H9 (cell line): ENCODE results near the gene REEP1. TPM values are rescaled to one million over a fixed set of nuclear protein-coding genes. Genes with fewer than 3 reads are reported as not detected.

Source experiments
- DNase-seq: peaks from one replicate; pipeline ENCODE4 v3.0.0-alpha.2; 2017
- H2AFZ ChIP-seq: one replicate; pipeline ENCODE4 v1.6.1; 2013; ENCODE audit warnings: mild to moderate bottlenecking, low read length, control low read depth, moderate library complexity
- H2AK5ac ChIP-seq: 2 replicates; pipeline ENCODE4 v1.6.1; 2013; ENCODE audit warnings: low read length, control low read depth, mixed read lengths; ENCODE audit not compliant: insufficient read length
- H2BK120ac ChIP-seq: one replicate; pipeline ENCODE4 v1.6.1; 2013; ENCODE audit warnings: low read depth, mild to moderate bottlenecking, low read length, control low read depth, inconsistent platforms; ENCODE audit not compliant: poor library complexity, severe bottlenecking
- H2BK12ac ChIP-seq: 2 replicates; pipeline ENCODE4 v1.6.1; 2013; ENCODE audit warnings: low read length, control low read depth, mixed read lengths, low read depth; ENCODE audit not compliant: insufficient read length
- H2BK15ac ChIP-seq: 2 replicates; pipeline ENCODE4 v1.6.1; 2013; ENCODE audit warnings: low read depth, low read length, control low read depth
- H2BK20ac ChIP-seq: one replicate; pipeline ENCODE4 v1.6.1; 2013; ENCODE audit warnings: low read depth, mild to moderate bottlenecking, low read length, control low read depth, inconsistent platforms; ENCODE audit not compliant: poor library complexity, severe bottlenecking
- H2BK5ac ChIP-seq: 2 replicates; pipeline ENCODE4 v1.6.1; 2013; ENCODE audit warnings: low read length, control low read depth, mixed read lengths; ENCODE audit not compliant: insufficient read length
- H3K14ac ChIP-seq: 2 replicates; pipeline ENCODE4 v1.6.1; 2013; ENCODE audit warnings: low read length, control low read depth; ENCODE audit not compliant: insufficient read depth
- H3K18ac ChIP-seq: 2 replicates; pipeline ENCODE4 v1.6.1; 2013; ENCODE audit warnings: low read depth, mild to moderate bottlenecking, mixed read lengths, low read length, control low read depth; ENCODE audit not compliant: insufficient read length
- H3K23ac ChIP-seq: 2 replicates; pipeline ENCODE4 v1.6.1; 2013; ENCODE audit warnings: low read length, control low read depth, mixed read lengths, low read depth; ENCODE audit not compliant: insufficient read length
- H3K23me2 ChIP-seq: 2 replicates; pipeline ENCODE4 v1.6.1; 2013; ENCODE audit warnings: low read depth, mild to moderate bottlenecking, mixed read lengths, low read length, control low read depth; ENCODE audit not compliant: insufficient read length, poor library complexity, severe bottlenecking
- H3K27ac ChIP-seq: 2 replicates; pipeline ENCODE4 v1.5.1; 2013; ENCODE audit warnings: low read length, control low read depth, mixed read lengths, low read depth; ENCODE audit not compliant: insufficient read length
- H3K27me3 ChIP-seq: 2 replicates; pipeline ENCODE4 v1.6.1; 2013; ENCODE audit warnings: low read length, control low read depth, inconsistent platforms; ENCODE audit not compliant: insufficient read depth
- H3K4ac ChIP-seq: 2 replicates; pipeline ENCODE4 v1.6.1; 2013; ENCODE audit warnings: low read depth, mild to moderate bottlenecking, control low read depth, inconsistent platforms, low read length, moderate library complexity
- H3K4me1 ChIP-seq: 2 replicates; pipeline ENCODE4 v1.6.1; 2013; ENCODE audit warnings: low read length, control low read depth, inconsistent platforms; ENCODE audit not compliant: insufficient read depth
- H3K4me2 ChIP-seq: 2 replicates; pipeline ENCODE4 v1.6.1; 2013; ENCODE audit warnings: low read length, control low read depth, mixed read lengths; ENCODE audit not compliant: insufficient read length, insufficient read depth
- H3K56ac ChIP-seq: 2 replicates; pipeline ENCODE4 v1.6.1; 2013; ENCODE audit warnings: low read depth, mild to moderate bottlenecking, mixed read lengths, low read length, control low read depth; ENCODE audit not compliant: insufficient read length
- H3K79me1 ChIP-seq: 2 replicates; pipeline ENCODE4 v1.6.1; 2013; ENCODE audit warnings: low read depth, mild to moderate bottlenecking, moderate library complexity, low read length, control low read depth, inconsistent platforms; ENCODE audit not compliant: insufficient read depth, poor library complexity, severe bottlenecking
- H3K79me2 ChIP-seq: 2 replicates; pipeline ENCODE4 v1.6.1; 2013; ENCODE audit warnings: low read length, control low read depth, inconsistent platforms; ENCODE audit not compliant: insufficient read depth
- H3K9ac ChIP-seq: 2 replicates; pipeline ENCODE4 v1.6.1; 2013; ENCODE audit warnings: low read length, control low read depth, mixed read lengths; ENCODE audit not compliant: insufficient read length; ENCODE audit errors: extremely low read depth
- H3K9me3 ChIP-seq: one replicate; pipeline ENCODE4 v1.6.1; 2013; ENCODE audit warnings: low read depth, low read length, inconsistent platforms; ENCODE audit not compliant: control insufficient read depth
- H3T11ph ChIP-seq: one replicate; pipeline ENCODE4 v1.6.1; 2013; ENCODE audit warnings: mild to moderate bottlenecking, low read length, control low read depth, inconsistent platforms
- H4K20me1 ChIP-seq: one replicate; pipeline ENCODE4 v1.6.1; 2013; ENCODE audit not compliant: control insufficient read depth, insufficient read length, insufficient read depth
- H4K5ac ChIP-seq: 2 replicates; pipeline ENCODE4 v1.6.1; 2013; ENCODE audit warnings: low read depth, mild to moderate bottlenecking, mixed read lengths, low read length, control low read depth; ENCODE audit not compliant: insufficient read length
- H4K8ac ChIP-seq: replicated peaks from 2 replicates; pipeline ENCODE4 v1.6.1; 2013; ENCODE audit warnings: low read length, control low read depth, mixed read lengths, low read depth; ENCODE audit not compliant: insufficient read length
- H4K91ac ChIP-seq: 2 replicates; pipeline ENCODE4 v1.6.1; 2013; ENCODE audit warnings: low read depth, mild to moderate bottlenecking, moderate library complexity, mixed read lengths, low read length, control low read depth; ENCODE audit not compliant: insufficient read length
- H3K27ac Mint-ChIP-seq, 3 experiments: 2 replicates in 2 of 3; 3 replicates in 1 of 3; pipeline ENCODE4 v1.8.0; 2020 to 2021; ENCODE audit warnings: mixed read lengths in 3 of 3, mild to moderate bottlenecking in 1 of 3, moderate library complexity in 1 of 3
- H3K27me3 Mint-ChIP-seq: 2 replicates; pipeline ENCODE4 v1.8.0; 2021; ENCODE audit warnings: low read depth, mild to moderate bottlenecking, moderate library complexity, mixed read lengths
- H3K36me3 Mint-ChIP-seq, 3 experiments: 2 replicates in 2 of 3; 3 replicates in 1 of 3; pipeline ENCODE4 v1.8.0; 2020 to 2021; ENCODE audit warnings: low read depth in 3 of 3, mixed read lengths in 3 of 3; ENCODE audit not compliant: insufficient read depth in 1 of 3
- H3K4me1 Mint-ChIP-seq, 2 experiments: 2 replicates each; pipeline ENCODE4 v1.8.0; 2020; ENCODE audit warnings: mixed read lengths in 2 of 2
- H3K4me3 Mint-ChIP-seq, 2 experiments: 2 replicates in 1 of 2; 3 replicates in 1 of 2; pipeline ENCODE4 v1.8.0; 2020 to 2021; ENCODE audit warnings: mild to moderate bottlenecking in 2 of 2, mixed read lengths in 2 of 2, moderate library complexity in 1 of 2
- H3K9me3 Mint-ChIP-seq, 2 experiments: 2 replicates in 1 of 2; 3 replicates in 1 of 2; pipeline ENCODE4 v1.8.0; 2020; ENCODE audit warnings: mild to moderate bottlenecking in 2 of 2, mixed read lengths in 2 of 2, moderate library complexity in 1 of 2
- WGBS: extraction: QIAGEN DNeasy Blood & Tissue Kit; methylation state at CpG from one replicate; pipeline ENCODE4 v1.1.7; 2013; ENCODE audit warnings: missing lambda C conversion rate, low lambda C conversion rate, mixed read lengths; ENCODE audit not compliant: insufficient read length; ENCODE audit errors: extremely low coverage; 5-methylcytosine and 5-hydroxymethylcytosine counted together
- total RNA-seq: library from RNA; stranded (reverse); gene quantifications from 2 replicates; pipeline ENCODE4 v1.2.1, GENCODE V29; 2021
- TF ChIP-seq, protein P1 (sequence below): fragments of 200-600 bp; sonication (generic); conservative IDR thresholded peaks from 3 replicates; pipeline ENCODE4 v1.8.0; 2021; ENCODE audit warnings: antibody characterized with exemption, mild to moderate bottlenecking

REEP1 gene
- total RNA-seq, 1 experiment from 2014 or later: 1.3 TPM

DNA sequence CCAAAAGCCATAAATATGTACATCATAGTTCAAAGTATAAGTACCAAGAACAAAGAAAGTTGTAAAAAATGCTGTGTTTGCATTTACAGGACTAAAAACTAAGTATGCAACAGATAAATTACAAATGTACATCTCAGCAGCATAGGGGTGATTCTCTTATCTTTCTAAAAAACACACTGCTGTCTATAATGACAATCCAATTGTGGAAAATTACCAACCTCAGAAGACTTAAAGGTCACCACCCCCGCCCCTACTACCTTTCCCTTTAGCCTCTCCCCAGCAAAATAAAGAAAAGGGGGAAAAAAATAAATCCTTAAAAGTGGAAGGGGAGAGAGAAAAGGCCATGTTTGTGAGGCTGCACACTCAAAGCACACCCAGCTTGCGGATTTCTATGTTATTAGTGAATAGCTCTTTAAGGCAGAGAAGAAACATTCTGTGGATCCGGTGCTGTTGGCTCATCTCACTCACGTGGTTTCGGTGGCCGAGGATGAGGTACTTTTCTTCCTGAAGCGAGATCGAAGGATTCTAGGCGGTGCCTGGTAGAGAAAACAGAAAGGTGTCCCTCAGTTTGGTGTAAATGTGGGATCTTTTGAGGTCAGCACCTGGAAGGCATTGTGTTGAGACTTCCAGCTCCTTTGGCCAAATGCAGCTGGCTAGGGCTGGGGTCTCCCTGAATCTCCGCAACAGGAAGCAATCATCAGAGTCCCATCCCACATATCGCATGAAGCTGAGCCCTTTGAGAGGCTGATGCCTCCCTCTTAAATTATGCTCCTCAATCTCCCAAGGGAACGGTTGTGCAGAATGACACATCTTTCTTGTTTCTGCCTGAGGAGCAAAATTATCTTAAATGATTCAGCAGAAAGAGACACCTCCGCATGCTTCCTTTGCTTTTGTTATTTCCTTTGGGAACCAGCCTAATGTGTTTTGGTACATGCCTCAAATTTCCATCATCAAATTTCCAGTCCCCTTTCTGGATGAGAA lies 120.6 kb downstream of the REEP1 start:
- Histone ChIP-seq H3T11ph (no peak overlapping the region), H2BK5ac (no peak overlapping the region), H3K9ac (no peak overlapping the region), H3K27me3 (no peaks in the 10 kb centered on the region), H2BK20ac (no peak overlapping the region), H2BK120ac (no peak overlapping the region), H3K4ac (no peak overlapping the region), H3K56ac (no peak overlapping the region), H4K5ac (no peak overlapping the region), H3K27ac (no peak overlapping the region), H3K14ac (no peak overlapping the region), H4K20me1 (no peaks in the 10 kb centered on the region), H3K23me2 (no peaks in the 10 kb centered on the region), H2BK15ac (no peak overlapping the region), H2BK12ac (no peak overlapping the region), H4K91ac (no peak overlapping the region), H4K8ac (no peak overlapping the region), H3K4me1 (no peaks in the 10 kb centered on the region), H3K79me2 (no peaks in the 10 kb centered on the region), H2AK5ac (no peak overlapping the region), H3K4me2 (no peak overlapping the region), H3K9me3 (no peaks in the 10 kb centered on the region), H3K18ac (no peak overlapping the region), H2AFZ (no peak overlapping the region), H3K79me1 (no peaks in the 10 kb centered on the region), H3K23ac (no peak overlapping the region)
- no peak for DNase-seq
- Mint-ChIP-seq H3K4me3 (no peak overlapping the region), H3K9me3 (no peaks in the 10 kb centered on the region), H3K36me3 (peaks cover 0 to 15% (median 13%) of the 10 kb centered on the region in 3 experiments; a peak in 5 of 7 replicates), H3K27ac (no peak overlapping the region), H3K27me3 (peaks cover 3% of the 10 kb centered on the region; the same call in 1 of the 2 replicates), H3K4me1 (peaks cover 3 to 6% of the 10 kb centered on the region in 2 experiments; a peak in 3 of 4 replicates)
- TF ChIP-seq, protein P1, sequence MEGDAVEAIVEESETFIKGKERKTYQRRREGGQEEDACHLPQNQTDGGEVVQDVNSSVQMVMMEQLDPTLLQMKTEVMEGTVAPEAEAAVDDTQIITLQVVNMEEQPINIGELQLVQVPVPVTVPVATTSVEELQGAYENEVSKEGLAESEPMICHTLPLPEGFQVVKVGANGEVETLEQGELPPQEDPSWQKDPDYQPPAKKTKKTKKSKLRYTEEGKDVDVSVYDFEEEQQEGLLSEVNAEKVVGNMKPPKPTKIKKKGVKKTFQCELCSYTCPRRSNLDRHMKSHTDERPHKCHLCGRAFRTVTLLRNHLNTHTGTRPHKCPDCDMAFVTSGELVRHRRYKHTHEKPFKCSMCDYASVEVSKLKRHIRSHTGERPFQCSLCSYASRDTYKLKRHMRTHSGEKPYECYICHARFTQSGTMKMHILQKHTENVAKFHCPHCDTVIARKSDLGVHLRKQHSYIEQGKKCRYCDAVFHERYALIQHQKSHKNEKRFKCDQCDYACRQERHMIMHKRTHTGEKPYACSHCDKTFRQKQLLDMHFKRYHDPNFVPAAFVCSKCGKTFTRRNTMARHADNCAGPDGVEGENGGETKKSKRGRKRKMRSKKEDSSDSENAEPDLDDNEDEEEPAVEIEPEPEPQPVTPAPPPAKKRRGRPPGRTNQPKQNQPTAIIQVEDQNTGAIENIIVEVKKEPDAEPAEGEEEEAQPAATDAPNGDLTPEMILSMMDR: no peak
- no CpG with 5 or more reads among the region's 13 CpGs for WGBS
